Measurements from ENCODE around the gene EP300. TPM values are rescaled to one million over a fixed set of nuclear protein-coding genes. Genes with fewer than 3 reads are reported as not detected.
A peak's percentile ranks its signal among the peaks of the same experiment; 100 is the strongest.

The EP300 gene
- total and polyA plus RNA-seq, 12 donors: 7.0 to 161 (median 51.8) TPM

- H3K36me3 ChIP-seq (replicated peaks in 1 of 2): no peaks in the 10 kb centered on the region
- intact Hi-C loops (cut with DNase I): loop anchor here in 1 of 2 donors (10.0 kb wide), 1 partner anchor 59 kb away; no protein-coding TSS in a partner anchor
- H3K27me3 ChIP-seq: no peaks in the 10 kb centered on the region
- no peak for TF ChIP-seq CTCF (IDR thresholded peaks at IDR 0.05)
- TF ChIP-seq POLR2A (IDR thresholded peaks at IDR 0.05): no peak
- no peaks in the 10 kb centered on the region for H3K9me3 ChIP-seq (replicated peaks in 1 of 3)
- WGBS, 4 donors: 59 to 68% (median 64%) methylated on average over 6 of the region's 6 CpGs
- no peak overlapping the region for H3K27ac ChIP-seq
- H3K4me3 ChIP-seq: no peak overlapping the region
- DNase-seq: no peak
- H3K4me1 ChIP-seq (replicated peaks in 1 of 2): peaks cover 9% of the 10 kb centered on the region in 2 donors
Observed at GRCh38 chr22:41204066-41204465, 111.7 kb downstream of the EP300 start.

GRCh38 chr22:41204992-41205900 is 112.9 kb downstream of the EP300 start, which contains the start of gene L3MBTL2:
L3MBTL2 (plus strand) TSS chr22:41205312; CDS start chr22:41205363, 51 bp downstream.
- TF ChIP-seq POLR2A (IDR thresholded peaks at IDR 0.05): peak in 1 of 2 donors; percentile 10
- TF ChIP-seq CTCF (IDR thresholded peaks at IDR 0.05): no peak
- DNase-seq: peak; percentile 94 to 99 (median 97)
- Histone ChIP-seq H3K4me3 (peak within 1 kb of the TSS; percentile 84 to 95 (median 88)), H3K27ac (peak within 1 kb of the TSS in 4 of 5 donors; percentile 47 to 80 (median 70)), H3K9me3 (replicated peaks in 1 of 3) (no peaks in the 10 kb centered on the region), H3K27me3 (no peaks in the 10 kb centered on the region), H3K36me3 (replicated peaks in 1 of 2) (peaks cover 0 to 7% of the 10 kb centered on the region in 2 donors), H3K4me1 (replicated peaks in 1 of 2) (peaks cover 9% of the 10 kb centered on the region in 2 donors)
- intact Hi-C loops (cut with DNase I): loop anchor here in 1 of 2 donors (10.0 kb wide), 1 partner anchor 60 kb away; no protein-coding TSS in a partner anchor
- WGBS, 4 donors: 2 to 7% (median 3%) methylated on average over 10 to 47 of the region's 47 CpGs

- Histone ChIP-seq H3K27ac (no peak overlapping the region), H3K27me3 (no peaks in the 10 kb centered on the region), H3K4me1 (replicated peaks in 1 of 2) (peaks cover 9% of the 10 kb centered on the region in 2 donors), H3K9me3 (replicated peaks in 1 of 3) (no peaks in the 10 kb centered on the region), H3K4me3 (no peak overlapping the region), H3K36me3 (replicated peaks in 1 of 2) (peaks cover 0 to 14% of the 10 kb centered on the region in 2 donors)
- intact Hi-C loops (cut with DNase I): loop anchor here in 1 of 2 donors (10.0 kb wide), 1 partner anchor 62 kb away; no protein-coding TSS in a partner anchor
- 87 to 93% (median 90%) methylated on average over 9 of the region's 9 CpGs for WGBS, 4 donors
- DNase-seq: no peak
- no peak for TF ChIP-seq CTCF (IDR thresholded peaks at IDR 0.05)
- no peak for TF ChIP-seq POLR2A (IDR thresholded peaks at IDR 0.05)
Observed at GRCh38 chr22:41206719-41207118, 114.3 kb downstream of the EP300 start.

- Histone ChIP-seq H3K27ac (no peak overlapping the region), H3K36me3 (replicated peaks in 1 of 2) (peaks cover 0 to 31% of the 10 kb centered on the region in 2 donors), H3K4me3 (no peak overlapping the region), H3K27me3 (no peaks in the 10 kb centered on the region), H3K9me3 (replicated peaks in 1 of 3) (no peaks in the 10 kb centered on the region), H3K4me1 (replicated peaks in 1 of 2) (peaks cover 0 to 16% of the 10 kb centered on the region in 2 donors)
- intact Hi-C loops (cut with DNase I): no loop called here
- TF ChIP-seq CTCF (IDR thresholded peaks at IDR 0.05) (no peak), POLR2A (IDR thresholded peaks at IDR 0.05) (no peak)
- no peak for DNase-seq
- WGBS, 4 donors: 96 to 99% (median 98%) methylated on average over 10 of the region's 10 CpGs
Observed at GRCh38 chr22:41215409-41215808, 123.0 kb downstream of the EP300 start.
